HG03097 (cell line): ENCODE measurements around the gene TCEAL1.

Experiments
- ATAC-seq: cut with Tn5 transposase; IDR thresholded peaks from one replicate; pipeline ENCODE4 v1.9.1; 2021; ENCODE audit not compliant: unreplicated experiment, low FRiP score

The TCEAL1 gene

DNA sequence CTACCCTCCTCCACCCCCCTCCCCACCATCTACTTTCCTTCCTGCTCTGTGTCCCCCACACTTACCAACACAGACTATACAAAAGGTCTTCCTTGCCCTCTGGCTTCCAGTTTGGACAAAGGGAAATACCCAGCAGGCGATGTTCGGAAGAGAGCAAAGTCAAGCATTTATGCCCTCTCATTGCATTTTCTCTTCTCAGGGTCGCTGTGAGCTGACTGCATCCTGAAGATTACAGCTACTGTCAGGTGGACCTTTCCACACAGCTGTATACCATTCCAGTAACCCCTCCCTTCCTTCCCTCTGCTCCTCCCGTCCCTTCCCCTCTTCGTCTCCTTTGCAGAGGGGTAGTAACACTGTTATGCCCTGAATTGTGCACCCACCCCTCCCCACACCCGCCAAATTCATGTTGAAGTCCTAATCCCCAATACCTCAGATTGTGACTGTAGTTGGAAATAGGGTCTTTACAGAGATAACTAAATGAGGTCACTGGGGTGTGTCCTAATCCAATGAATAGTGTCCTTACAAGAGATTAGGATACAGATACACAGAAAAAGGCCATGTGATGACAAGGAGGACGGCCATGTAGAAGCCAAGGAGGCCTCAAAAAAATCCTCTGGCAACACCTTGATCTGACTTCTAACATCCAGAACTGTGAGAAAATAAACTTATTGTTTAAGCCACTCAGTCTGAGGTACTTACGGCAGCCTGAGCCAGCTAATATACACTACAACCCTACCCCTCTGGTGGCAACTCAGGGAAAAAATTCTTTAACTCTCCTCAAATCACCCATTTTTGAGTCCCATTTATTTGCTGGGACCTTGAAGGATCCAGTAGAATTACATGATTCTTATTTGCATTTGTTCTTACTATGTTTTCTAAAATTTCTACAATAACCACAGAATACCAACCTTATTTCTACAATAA, 46.0 kb downstream of the TCEAL1 start:
- ATAC-seq: no peak

DNA sequence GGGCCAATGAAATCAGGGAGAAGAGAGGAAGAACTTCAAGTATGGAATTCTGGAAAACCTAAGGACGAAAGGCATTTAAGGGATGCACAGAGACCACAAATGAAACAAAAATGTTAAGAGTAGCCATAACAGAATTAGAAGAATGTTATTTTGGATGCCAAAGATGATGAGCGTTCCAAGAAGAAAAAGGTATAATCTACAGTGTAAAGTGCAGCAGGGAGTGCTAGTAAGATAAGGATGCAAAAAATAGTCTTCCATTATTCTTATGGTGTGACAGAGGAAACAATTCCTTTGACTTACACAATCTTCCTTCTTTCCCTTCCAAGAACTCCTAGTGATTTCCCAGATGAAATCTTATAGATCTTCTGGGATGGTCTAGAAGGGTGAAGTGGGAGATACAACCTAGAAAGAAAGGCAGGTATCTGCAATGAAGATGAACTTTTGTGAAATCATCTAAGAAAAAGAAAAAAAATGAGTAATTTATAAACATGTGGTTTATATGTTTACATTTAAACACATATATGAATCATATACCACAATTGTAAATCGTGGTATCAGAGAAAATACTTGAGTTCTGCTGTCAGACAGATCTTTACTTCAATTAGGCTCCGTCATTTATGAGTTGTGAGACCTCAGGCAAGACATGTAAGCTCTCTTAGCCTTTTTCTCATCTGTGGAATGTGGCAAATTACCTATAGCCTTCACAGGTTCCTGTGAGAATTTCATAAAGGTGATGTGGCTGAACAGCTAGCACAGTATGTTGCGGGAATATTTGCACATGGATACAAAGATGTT, 49.6 kb downstream of the TCEAL1 start:
- ATAC-seq: no peak
